22Rv1 (cell line): ENCODE data around the gene SPINK2.

Experiments
- H3K27ac ChIP-seq: fragments of 450-650 bp; 2 replicates; pipeline ENCODE4 v1.5.1; 2017
- ZFX ChIP-seq: fragments of 450-650 bp; IDR thresholded peaks from 2 replicates; pipeline ENCODE4 v1.6.1; 2017; ENCODE audit warnings: antibody characterized with exemption, borderline replicate concordance
- TF ChIP-seq, protein P1 (sequence below): fragments of 450-650 bp; IDR thresholded peaks from 2 replicates; pipeline ENCODE4 v1.5.1; 2017; ENCODE audit warnings: mild to moderate bottlenecking

The SPINK2 gene, protein sequence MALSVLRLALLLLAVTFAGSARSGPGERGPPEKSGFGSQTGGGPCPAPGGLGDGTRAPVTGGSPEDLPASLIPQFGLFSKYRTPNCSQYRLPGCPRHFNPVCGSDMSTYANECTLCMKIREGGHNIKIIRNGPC

DNA sequence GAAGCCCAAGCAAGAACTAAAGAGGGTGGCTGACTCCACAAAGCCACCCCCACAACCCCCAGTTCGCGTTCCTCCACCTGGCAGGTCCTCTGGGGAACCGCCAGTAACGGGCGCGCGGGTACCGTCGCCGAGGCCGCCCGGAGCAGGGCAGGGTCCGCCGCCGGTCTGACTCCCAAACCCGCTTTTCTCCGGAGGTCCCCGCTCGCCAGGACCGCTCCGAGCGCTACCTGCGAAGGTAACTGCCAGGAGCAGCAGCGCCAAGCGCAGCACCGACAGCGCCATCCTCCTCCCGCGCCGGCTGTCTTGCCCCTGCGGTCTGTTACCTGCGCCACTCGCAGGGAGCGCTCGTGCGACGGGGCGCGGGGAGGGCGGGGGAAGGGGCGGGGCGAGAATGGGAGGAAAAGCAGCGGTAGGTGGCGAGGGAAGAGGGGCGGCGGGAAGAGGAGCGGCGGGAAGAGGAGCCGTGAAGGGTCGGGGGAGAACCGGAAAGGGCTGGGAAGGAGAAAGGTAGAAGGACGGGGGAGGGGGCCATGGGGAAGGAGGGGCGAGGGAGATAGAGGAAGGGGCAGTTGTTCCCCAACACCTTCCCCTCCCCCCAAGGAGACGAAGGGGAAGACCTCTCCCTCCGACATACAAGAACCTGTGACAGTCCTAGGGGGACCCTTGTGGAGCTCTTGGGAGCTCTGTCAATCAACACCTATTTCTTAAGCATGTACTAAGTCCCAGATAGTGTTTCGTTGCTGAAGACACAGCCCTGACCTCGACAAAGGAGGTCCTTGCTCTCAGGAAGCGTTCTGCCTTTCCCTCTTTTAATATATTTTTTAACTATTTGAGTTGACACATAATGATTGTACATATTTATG lies at the start of gene SPINK2:
Gene SPINK2 (minus strand): TSS at position 321 of the 863 bp plus-strand sequence. CDS start 39 bp downstream, at position 282.
- TF ChIP-seq, protein P1, sequence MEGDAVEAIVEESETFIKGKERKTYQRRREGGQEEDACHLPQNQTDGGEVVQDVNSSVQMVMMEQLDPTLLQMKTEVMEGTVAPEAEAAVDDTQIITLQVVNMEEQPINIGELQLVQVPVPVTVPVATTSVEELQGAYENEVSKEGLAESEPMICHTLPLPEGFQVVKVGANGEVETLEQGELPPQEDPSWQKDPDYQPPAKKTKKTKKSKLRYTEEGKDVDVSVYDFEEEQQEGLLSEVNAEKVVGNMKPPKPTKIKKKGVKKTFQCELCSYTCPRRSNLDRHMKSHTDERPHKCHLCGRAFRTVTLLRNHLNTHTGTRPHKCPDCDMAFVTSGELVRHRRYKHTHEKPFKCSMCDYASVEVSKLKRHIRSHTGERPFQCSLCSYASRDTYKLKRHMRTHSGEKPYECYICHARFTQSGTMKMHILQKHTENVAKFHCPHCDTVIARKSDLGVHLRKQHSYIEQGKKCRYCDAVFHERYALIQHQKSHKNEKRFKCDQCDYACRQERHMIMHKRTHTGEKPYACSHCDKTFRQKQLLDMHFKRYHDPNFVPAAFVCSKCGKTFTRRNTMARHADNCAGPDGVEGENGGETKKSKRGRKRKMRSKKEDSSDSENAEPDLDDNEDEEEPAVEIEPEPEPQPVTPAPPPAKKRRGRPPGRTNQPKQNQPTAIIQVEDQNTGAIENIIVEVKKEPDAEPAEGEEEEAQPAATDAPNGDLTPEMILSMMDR, result peak; percentile 74
- TF ChIP-seq ZFX, result no peak
- H3K27ac ChIP-seq, result no peak within 1 kb of the TSS

DNA sequence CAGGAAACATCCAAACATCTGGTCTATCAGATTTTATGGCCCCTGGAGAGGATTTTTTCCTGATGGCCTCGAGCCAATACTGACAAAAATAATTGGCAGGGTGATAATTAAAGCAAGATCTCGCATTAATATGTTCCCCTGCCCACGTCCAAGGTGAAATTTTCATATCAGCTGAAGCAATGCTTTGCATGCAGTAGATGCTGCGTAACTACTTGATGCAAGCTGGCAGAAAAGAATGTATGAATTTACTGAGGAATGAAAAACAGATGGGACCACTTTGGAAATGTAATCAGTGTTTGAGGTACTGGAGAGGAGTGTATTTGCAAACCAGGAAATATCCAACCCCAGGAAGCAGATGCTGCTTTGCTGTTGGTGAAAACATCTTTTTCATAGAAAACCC lies 49.4 kb upstream of the SPINK2 start:
- no peak for TF ChIP-seq ZFX
- H3K27ac ChIP-seq, result no peak overlapping the region

DNA sequence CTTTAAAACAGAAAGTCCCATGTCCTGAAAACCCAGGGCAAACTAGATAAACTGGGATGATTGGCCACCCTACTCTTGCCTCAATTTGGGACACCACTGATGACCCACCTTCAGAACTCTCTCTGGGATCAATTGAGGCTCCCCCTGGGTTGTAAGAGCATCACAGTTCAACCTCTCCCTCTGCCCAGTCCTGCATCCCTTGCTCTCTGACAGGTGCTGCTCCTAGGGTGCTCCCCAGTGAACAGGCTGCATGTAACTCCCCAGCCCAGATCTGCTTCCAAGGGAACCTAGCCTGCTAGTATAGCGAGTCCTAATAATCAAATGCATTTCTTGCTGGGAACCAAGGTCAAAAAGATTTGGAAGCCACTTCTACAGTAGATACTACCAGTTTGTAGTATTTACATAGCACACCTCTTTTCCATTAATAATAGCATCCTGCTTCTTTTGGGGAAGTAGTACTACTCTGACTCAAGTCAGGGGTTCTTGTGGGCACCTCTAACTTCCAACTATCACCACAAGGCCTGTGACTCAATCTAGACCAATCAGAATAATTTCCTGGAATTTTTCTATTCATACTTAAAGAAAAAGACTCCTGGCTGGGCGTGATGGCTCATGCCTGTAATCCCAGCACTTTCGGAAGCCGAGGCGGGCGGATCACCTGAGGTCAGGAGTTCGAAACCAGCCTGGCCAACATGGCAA lies 42.1 kb upstream of the SPINK2 start:
- TF ChIP-seq ZFX, result no peak
- TF ChIP-seq, protein P1, result no peak
- H3K27ac ChIP-seq, result no peak overlapping the region

DNA sequence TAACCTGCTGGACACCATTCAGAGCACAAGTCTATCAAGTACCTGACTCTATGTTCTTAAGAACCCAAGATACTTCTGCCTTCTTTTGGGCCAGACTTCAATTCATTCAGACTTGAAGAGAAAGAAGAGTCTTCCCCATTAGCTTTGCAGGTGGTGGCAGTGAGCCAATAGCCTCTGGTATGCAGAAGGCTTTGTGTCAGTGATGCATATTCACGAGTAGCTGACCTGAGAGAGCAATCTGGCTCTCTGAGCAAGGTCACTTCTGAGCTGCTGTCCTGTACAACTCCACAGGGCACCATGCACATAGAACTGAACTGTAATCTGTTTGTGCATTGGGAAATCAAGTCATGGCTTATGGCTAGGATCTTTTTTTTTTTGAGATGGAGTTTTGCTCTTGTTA lies 39.9 kb upstream of the SPINK2 start:
- no peak overlapping the region for H3K27ac ChIP-seq
- TF ChIP-seq ZFX, result no peak
- TF ChIP-seq, protein P1, result no peak

DNA sequence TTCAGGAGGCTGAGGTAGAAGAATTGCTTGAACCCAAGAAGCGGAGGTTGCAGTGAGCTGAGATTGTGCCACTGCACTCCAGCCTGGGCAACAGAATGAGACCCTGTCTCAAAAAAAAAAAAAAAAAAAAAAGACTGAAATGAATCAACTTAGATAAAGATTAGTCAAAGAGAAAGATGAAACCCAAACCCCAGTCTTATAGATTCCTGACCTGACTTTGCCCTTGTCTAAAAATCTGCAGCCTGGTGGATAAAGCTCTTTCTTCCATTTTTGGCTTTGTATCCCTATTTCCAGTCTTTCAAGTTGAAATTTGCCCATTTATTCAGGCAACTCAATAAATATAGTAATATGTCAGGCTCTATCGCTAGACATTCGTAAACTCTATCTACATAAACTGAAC lies 39.3 kb upstream of the SPINK2 start:
- H3K27ac ChIP-seq, result no peak overlapping the region
- TF ChIP-seq, protein P1, result no peak
- no peak for TF ChIP-seq ZFX

DNA sequence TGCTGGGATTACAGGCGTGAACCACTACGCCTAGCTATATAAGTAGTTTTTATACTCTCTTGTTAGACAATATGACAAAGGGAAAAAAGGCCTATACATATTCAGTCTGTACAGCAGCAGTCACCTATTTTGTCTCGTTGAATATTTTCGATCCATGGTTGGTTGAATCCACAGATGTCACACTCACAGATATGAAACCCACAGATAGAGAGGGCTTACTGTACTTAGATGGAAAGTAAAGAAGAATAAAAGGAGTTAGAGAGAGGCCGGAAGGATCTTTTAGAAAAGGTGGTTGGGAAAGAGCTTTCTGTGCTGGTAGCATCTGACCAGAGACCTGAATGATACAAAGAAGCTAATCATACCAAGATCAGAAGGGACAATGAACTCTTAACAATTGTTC lies 38.3 kb upstream of the SPINK2 start:
- no peak overlapping the region for H3K27ac ChIP-seq

DNA sequence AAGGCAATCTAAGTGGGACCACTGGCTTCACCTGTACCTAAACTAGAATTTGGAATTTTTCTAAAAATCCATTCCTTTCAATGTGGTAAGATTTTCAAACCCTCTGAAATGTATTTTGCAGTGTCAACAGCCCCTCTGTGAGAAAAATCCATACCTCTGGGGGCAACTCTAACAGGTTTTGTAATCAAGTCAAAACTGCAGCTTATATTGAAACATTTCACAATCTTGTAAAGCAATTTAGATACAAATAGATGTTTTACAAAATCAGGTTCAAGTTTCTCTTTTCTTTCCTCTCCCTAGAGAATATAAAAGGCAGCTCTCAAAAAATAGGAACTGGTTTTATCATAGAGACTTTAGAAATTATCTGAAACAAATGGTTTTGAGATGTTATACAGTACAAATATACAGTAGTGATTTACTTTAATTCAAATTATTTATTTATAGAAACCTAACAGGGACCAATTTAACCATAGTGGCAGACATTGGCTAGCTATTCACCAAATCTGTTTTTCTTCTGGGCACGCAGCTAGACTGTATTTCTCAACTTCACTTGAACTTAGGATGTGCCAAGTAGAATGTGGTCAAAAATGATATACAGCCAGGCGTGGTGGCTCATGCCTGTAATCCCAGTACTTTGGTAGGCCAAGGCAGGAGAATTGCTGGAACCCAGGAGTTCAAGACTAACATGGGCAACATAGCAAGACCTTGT lies 36.3 kb upstream of the SPINK2 start:
- no peak for TF ChIP-seq ZFX
- TF ChIP-seq, protein P1, result no peak
- no peak overlapping the region for H3K27ac ChIP-seq

More for the DNA sequence above, 38.3 kb upstream of the SPINK2 start:
- no peak for TF ChIP-seq ZFX
- TF ChIP-seq, protein P1, result no peak
